SHP77 treated with DMSO at 0.1 percent for 48 hours (cell line): Measurements from ENCODE around the gene EPC1.

Experiments used
- DNase-seq: peaks from one replicate; lab custom pipeline; 2025; lab: John Stamatoyannopoulos, UW

EPC1 gene

DNA sequence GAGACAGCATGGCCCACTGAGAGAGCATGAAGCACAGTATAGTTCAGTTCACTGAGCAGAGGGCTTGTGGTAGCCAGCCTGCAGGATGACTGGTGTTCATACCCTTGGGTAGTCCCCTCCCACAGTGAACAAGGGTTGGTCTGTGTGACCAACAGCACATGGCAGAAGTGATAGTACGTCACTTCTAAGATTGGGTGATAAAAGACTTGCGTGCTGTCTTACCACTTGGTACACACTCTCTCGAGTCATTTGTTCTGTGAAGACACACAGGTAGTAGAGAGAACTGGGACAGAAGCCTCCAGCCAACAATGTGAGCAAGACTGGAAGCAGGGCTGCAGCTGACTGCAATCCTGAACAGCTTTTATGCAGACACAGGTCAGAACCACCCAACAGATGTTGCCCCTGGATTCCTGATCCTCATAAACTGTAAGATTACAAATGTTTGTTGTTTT, 14.6 kb downstream of the EPC1 start:
- no peak for DNase-seq

DNA sequence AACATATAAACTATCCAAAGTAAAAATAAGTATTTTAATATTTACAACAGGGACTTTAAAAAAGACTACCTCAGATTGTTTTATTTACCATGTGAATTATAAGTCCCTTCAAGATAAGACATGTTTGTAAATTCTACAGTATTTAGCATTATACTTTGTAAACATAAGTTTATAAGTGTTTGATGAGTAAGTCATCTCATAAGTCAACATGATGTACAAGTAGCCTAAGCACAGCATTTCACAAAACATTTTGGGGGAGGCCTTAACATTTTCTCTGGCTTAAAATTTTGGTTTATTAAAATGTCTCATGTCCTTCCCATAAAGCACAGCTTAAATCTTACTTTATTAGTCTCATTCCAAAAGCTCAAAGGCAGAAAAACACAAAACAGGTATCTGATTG, 15.4 kb downstream of the EPC1 start:
- DNase-seq: no peak

DNA sequence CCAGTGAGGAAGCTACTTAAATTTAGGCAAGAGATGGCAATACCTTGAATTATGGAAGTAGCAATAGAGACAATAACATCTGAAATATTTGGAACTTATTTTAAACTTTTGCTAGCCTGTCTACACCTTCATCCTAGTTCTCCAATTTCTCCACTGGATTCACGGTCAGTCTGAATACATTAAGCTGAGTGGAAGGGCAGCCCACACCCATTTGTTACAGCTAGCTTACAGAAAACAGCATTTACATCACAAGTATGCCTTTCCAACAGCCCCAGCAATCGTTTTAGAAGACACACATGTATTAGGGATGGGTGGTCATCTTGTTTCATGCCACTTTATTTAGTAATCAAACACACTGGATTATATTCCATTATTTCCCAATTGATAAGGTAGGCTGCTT, 16.7 kb downstream of the EPC1 start:
- no peak for DNase-seq

DNA sequence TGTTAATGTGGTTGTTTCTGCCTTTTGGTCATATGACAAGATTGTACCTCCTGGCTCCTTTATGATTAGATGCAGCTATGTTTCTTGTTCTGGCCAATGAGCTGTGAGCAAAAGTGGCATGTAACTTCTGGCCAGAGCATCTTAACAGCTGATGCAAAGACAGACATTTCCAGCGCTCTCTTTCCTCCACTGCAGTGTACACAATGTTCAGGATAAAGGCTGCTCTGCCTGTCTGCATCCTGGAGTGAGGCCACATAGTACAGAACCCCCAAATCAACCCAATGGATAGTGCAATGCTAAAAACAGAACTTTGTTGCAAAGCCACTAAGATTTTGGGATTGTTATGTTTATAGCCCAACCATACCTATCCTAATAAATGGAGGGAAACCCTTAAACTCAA, 17.9 kb downstream of the EPC1 start:
- DNase-seq: no peak

DNA sequence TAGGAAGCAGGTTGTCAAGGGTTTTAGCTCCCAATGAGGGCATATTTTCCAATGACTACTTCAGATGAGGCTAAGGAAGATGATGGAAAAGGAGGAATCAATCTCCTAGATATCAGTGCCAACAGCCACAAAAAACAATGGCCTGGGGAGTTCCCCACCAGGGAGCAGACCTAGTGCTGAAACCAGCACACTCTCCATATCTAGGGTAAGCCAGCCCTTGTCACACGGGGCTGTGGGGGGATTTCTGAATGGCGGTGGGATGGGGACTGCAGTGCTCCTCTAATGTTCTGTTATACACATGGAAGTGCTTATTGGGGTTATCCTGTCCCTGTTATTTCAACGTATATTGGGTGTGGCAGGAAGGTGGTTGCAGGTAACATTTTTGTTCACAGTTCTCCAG, 18.5 kb downstream of the EPC1 start:
- no peak for DNase-seq

DNA sequence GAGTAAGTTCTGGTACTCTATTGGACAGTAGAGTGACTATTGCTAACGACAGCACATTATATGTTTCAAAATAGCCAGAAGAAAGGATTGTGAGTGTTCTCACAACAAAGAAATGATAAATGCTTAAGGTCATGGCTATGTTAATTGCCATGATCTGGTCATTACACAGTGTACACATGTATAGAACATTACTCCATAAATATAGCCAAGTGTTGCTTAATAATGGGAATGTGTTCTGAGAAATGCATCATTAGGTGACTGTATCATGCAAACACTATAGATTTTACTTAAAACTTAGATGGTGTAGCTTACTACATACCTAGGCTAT, 19.6 kb downstream of the EPC1 start:
- no peak for DNase-seq

DNA sequence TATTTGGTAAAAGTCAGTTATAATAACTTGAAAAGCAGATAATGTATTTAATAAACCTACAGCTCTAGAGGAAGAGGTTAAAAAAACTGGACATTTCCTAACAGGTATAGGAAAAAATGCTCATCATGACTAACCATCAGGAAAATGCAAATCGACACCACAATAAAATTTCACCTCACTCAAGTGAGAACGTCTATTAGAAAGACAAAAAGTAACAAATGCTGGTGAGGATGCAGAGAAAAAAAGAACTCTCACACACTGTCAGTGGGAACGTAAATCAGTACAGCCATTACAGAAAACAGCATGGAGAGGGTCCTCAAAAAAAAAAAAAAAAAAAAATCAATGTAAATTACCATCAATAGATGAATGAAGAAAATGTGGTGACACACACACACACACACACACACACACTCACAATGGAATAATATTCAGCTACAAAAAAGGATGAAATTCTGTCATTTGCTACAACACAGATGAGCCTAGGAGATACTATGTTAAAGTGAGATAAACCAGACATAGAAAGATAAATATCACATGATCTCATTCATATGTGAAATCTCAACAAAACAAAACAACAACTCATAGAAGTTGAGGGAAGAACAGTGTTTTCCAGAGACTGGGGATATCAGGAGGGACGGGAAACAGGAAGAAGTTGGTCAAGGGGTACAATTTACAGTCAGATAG, 20.1 kb downstream of the EPC1 start:
- no peak for DNase-seq

DNA sequence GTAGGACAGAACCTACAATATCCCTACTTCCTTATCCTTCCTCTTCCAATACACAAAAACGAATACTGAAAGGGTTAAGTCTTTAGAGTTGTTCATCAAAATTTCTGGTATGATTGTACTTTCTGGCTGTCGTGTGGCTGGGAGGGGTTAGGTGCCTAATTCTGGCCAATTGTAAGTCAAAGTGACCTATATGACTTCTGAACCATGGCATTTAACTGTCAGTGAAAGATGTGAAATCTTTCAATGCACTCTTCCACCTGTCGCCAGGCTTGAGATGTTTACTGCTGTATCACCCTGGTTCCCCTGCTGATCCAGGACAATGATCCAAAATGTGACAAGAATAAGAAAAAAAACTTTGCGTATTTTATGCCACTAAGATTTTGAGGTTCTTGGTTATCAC, 20.8 kb downstream of the EPC1 start:
- no peak for DNase-seq

DNA sequence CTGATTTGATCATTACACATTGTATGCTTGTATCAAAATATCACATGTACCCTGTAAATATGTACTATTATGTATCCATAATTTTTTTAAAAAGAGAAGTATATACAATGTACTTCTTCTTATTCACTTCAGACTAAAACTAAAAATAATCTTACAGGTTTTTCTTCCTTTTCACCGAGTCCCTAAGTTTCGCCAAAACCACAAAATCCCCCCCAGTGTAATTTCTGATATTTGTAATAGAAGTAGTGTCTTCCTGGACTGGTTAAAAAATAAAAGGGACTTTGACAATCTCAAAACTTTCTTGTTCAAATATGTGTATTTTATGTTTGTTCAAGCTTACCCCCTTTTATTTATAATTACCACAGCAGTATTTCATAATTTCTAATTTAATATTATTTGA, 23.9 kb downstream of the EPC1 start:
- no peak for DNase-seq

DNA sequence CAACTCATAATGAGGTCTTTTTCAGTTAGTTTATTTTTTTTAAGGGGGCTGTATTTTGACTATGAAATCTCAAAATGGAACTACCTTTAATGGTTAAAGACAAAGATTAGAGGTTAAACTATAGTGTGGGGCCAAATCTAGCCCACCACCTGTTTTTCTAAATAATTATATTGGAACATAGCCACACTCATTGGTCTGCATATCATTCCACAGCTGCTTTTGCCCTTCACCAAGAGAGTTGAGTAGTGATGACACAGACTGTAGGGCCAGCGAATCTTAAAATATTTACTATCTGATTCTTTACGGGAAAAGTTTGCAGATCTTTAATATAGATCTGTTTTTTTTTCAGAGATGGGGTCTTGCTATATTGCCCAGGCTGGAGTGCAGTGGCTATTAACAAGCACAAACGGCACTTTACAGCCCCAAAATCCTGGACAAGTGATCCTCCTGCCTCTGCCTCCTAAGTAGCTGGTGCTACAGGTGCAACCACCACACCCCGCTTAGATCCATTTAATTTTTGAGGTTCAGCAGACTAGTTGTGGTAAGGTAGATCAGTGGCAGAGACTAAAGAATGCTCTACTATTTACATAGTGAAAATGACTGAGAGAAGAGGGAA, 25.8 kb downstream of the EPC1 start:
- no peak for DNase-seq

DNA sequence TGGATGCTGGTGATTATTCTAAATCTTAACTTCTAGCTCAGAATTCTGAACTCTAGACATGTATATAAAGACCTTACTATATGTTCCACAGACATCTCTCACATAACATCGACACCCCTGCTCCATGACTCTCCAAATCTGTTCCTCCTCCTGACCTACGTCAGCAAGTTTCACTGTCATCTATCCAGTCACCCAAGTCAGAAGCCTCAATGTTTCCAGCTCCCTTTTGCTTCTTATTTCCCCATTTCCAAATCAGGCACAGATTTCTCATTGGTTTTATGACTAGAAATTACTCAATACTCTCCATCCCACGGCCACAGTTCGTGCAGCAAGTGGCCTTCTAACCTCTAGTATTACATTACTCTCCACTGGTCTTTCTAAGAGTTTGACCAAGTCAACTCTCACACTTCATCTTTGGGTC, 28.5 kb downstream of the EPC1 start:
- DNase-seq: no peak

DNA sequence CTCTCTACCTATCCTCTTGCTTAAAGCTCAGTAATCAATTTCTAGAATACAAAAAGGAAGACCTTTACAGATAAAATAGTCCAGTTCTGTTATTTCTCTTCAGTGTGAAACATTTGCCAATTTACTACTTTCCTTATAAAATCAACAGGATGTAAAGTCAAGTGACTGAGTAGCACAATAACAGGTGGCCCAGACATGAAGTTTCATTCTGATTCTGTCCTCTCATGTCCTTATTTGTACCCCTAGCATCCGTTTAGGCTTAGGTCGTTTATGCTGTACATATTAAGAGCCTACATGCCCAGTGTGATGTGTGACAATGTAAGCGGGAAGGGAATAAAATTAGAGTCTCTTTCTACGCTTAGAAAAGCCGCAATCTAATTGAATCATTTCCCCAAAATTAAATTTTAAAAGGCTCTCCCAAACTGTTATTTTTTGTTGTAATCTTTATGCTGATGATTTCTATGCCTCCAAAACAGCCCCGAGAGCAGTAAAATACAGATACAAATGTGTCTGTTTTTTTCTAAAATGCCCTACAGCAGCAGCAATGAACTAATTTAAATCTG, 29.1 kb downstream of the EPC1 start:
- DNase-seq: no peak

DNA sequence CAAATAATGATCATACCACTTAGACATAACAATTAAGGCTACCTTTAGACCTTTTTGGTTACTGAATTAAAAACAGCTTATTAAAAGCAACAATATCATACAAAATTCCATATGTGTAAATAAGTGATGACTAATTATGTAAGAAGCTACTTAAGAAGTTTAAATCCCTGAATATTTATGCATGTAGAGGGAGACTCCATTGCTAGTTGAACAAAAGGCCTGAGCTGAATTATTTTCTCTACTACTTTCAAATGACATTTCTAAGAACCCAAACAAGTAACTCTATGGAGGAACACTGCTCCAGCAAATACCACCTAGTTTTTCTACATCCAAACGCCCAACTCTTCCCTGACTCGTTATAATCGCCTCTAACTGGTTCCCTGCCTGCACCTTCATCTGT, 31.5 kb downstream of the EPC1 start:
- no peak for DNase-seq

DNA sequence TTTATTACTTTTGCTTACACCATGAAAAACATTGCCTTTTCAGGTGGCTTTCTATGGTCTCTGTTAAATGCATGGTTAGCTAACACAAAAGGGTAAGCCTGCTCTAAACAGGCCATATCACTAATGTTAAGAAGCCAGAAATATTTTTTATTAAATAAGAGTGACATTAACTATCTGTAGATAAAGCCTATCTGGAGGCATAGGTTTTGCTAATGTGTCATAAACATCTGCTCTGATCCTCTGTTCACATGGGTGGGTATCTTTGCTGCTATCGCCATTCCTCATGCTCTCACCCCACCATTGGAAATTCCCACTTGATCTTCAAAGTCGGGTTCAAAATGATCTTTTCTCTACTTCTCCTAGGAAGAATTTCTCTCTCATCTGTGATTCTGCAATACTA, 32.4 kb downstream of the EPC1 start:
- DNase-seq: no peak

DNA sequence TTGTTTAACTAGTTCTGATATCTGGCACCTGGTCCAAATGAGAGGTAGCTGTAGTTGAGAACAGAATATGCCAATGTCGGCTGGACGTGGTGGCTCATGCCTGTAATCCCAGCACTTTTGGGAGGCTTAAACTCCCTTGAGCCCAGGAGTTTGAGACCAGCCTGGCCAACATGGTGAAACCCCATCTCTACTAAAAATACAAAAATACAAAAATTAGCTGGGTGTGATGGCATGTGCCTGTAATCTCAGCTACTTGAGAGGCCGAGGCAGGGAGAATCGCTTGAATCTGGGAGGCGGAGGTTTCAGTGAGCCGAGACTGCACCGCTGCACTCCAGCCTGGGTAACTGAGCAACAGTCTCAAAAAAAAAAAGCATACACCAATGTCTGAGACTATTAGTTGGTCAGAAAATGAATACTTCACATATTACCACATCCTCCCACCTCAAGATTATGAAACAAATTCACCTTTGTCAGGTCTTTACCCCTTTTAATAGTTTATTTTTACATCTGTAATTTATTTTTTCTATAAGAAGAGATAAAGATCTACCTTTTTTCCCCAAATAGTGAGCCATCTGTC, 38.8 kb downstream of the EPC1 start:
- DNase-seq: no peak

DNA sequence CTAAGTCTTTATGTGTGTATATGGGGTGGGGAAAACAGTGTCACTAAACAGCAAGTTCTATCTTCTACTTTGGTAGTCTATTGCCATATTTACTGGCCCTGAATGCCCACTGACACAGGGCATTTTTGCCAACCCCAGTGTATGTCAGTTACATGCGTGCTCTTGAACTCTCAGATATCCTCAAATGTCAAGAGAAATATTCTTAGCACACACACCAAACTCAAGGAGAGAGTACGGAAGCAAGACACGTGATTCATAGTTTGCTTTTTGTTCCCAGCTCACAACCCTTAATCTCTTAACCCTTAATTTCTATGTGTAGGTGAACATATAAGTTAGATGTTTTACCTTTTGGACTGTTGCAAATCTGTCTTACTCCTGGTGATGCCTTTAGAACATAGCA, 39.3 kb downstream of the EPC1 start:
- no peak for DNase-seq

DNA sequence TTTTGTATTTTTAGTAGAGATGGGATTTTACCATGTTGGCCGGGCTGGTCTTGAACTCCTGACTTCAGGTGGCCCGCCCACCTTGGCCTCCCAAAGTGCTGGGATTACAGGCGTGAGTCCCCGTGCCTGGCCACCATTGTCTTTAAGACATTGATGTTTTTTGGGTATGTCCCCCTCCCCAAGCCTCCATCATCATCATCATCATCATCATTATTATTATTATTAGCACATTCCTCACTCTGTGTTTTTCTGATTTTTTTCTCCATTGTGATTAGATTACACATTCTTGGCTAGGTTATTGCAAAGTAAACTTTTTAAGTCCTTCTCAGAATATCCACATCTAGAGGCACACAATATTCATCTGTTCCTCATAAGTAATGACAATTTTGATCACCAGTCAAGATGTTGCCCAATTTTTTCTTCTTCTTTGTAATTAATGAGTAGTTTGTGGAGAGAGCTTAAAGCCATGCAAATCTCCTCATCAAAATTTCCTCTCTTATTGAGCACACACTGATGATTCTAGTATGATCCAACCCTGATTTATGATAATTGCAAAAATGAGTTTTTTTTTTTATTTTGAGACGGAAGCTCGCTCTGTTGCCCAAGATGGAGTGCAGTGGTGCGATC, 47.5 kb downstream of the EPC1 start:
- no peak for DNase-seq

DNA sequence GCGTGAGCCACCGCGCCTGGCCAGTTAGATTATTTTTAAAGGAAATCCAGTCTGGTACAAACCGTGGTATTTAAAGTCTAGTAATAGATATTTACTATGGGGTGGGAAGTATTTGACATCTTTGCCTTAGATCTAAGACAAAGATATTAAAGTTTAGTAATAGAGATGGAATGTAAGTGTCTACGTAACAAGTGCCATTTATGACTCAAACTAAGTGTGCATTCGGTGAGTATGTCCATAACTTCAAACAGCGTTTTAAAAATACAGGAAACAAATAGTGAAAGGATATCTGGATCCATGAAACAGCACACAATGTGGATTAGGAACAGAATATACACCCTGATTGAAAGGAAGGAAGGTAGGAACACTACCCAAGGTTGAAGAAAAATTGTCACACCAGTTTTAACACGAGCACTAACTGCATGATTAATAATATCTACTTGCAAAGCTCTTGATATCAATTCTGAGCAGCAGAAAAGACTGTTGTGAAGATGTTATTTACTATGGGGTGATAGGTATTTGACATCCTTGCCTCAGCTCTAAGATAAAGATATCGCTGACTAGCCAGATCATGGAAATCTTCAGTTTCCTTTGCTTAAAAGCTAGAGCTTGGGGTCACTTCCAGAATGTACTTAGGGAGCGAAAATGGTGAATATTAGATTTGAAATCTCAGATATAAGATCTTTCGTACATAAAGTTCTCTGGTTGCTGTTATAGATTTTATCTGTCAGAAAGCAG, 48.7 kb downstream of the EPC1 start:
- DNase-seq: no peak

DNA sequence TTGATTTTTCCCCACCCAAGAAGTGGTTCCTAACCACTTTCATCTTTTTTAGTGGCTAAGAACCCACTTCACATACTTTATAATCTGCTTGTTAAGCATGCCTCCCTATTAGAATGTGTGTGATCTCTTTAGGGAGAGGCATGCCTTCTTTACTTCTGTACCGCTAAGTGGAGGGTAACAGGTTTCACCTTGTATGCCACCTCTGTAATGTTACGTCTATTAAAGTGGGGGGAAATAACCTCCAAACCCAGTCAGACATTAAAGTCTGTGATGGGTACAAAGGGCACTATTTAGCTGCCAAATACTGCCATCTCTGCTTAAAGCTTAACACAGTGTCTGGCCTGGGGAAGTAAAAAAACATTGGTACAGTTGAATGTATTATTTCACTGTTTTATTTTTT, 51.9 kb downstream of the EPC1 start:
- DNase-seq: no peak

DNA sequence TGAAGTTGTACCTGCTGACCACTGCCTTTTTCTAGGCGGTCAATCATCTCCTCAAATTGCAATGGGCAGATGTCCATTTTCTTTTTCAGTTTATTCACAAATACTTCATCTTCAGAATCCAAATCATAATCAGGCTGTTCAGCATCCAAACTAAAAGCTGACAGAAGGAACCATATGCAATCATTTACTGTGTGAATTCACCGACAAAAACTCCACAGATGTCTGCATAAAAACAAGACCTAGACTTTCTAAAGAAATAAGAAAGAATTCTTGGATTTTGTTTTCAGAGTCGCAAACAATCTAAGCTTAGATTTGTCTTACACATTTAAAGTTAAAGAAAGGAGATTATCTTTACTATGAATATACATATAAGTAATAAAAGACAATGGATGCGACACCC, 53.4 kb downstream of the EPC1 start:
- no peak for DNase-seq

DNA sequence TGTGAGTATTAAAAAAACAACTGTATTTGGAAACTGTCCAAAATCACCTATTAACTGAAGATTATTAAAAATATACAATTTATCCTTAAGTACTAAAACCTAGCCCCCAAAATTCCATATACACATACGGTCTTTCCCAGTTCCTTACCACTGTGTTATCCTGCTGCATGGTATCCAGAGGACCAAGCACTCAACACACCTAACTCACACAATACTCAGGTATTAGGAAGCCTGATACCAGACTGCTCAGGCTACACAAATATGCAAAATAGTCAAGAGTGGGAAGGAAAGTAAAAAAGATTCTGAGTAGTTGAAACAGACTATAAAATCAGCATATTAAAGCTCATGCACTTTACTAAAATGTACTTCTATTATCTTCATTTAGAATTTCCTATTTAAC, 67.2 kb downstream of the EPC1 start:
- DNase-seq: no peak

DNA sequence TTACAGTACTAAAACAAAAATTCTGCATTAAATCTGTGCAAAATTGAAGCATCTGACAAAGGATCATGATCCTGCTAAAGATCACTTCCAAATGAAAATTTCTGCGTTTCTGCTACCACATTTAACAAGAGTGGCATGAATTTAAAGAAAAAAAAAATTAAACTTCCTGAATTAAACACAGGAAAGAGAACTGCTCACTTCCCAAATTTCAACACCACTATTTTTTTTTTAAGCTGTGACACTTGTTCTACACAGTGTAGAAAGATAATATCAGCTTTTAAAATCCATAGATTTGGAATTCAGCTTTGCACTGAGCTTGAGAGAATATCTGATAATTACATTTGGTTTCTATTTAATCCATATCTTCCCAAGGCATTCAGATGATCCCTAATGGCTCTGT, 73.6 kb downstream of the EPC1 start:
- DNase-seq: no peak

DNA sequence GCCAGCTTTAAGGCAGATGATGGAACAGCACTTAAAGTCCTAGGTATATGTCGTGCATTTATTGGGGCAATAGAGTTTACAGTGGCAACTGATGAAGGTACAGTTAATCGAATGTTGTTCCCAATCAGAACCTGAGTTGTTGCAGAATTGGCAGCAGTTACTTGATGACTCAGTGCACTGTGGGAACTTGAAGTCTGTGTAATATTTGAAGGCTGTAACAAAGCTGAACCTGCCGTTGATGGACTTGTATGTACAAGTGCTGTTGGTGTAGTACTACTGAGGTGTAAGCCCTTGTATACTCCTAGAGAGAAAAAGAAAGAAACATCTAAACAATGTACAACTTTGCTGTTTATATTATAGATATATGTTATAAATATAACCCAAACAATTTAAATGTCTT, 75.3 kb downstream of the EPC1 start:
- no peak for DNase-seq
